ENCODE results near the gene PREX1.

PREX1 gene

GRCh38 chr20:48807051-48807450 is 20.7 kb downstream of the PREX1 start:
- no peak for ATAC-seq
- TF ChIP-seq CSRNP3 (CRISPR knock-in tag; IDR thresholded peaks at IDR 0.05), result no peak
- no peak for TF ChIP-seq ISL1 (CRISPR knock-in tag; IDR thresholded peaks at IDR 0.05)

- ATAC-seq, result no peak
- TF ChIP-seq ARNTL (CRISPR knock-in tag; IDR thresholded peaks at IDR 0.05; ENCODE audit: borderline replicate concordance, low read depth), result no peak
- no peak for TF ChIP-seq ZNF8 (CRISPR knock-in tag; IDR thresholded peaks at IDR 0.05)
- TF ChIP-seq TSHZ2 (CRISPR knock-in tag; IDR thresholded peaks at IDR 0.05), result no peak
- TF ChIP-seq TCF4 (CRISPR knock-in tag; IDR thresholded peaks at IDR 0.05; ENCODE audit: borderline replicate concordance), result no peak
- no peak for TF ChIP-seq POU6F1 (CRISPR knock-in tag; IDR thresholded peaks at IDR 0.05; ENCODE audit: borderline replicate concordance, low read depth)
- TF ChIP-seq ISL1 (CRISPR knock-in tag; IDR thresholded peaks at IDR 0.05), result no peak
- no peak for TF ChIP-seq ZFP3 (CRISPR knock-in tag; IDR thresholded peaks at IDR 0.05)
Observed at GRCh38 chr20:48805716-48806115, 22.1 kb downstream of the PREX1 start.

- ATAC-seq, result no peak
- TF ChIP-seq TOX (CRISPR knock-in tag; IDR thresholded peaks at IDR 0.05; ENCODE audit: borderline replicate concordance) (no peak), TSHZ2 (CRISPR knock-in tag; IDR thresholded peaks at IDR 0.05) (no peak), PPARA (CRISPR knock-in tag; IDR thresholded peaks at IDR 0.05; ENCODE audit: borderline replicate concordance) (no peak), POU6F1 (CRISPR knock-in tag; IDR thresholded peaks at IDR 0.05; ENCODE audit: borderline replicate concordance, low read depth) (no peak), ESRRG (CRISPR knock-in tag; IDR thresholded peaks at IDR 0.05) (no peak), CREB5 (CRISPR knock-in tag; IDR thresholded peaks at IDR 0.05; ENCODE audit: low read depth) (no peak), BACH2 (CRISPR knock-in tag; IDR thresholded peaks at IDR 0.05; ENCODE audit: borderline replicate concordance) (no peak), ZC3H10 (CRISPR knock-in tag; IDR thresholded peaks at IDR 0.05) (no peak), ZNF565 (CRISPR knock-in tag; conservative IDR thresholded peaks at IDR 0.05; ENCODE audit: low read depth) (no peak), OSR1 (CRISPR knock-in tag; IDR thresholded peaks at IDR 0.05) (no peak), ISL1 (CRISPR knock-in tag; IDR thresholded peaks at IDR 0.05) (no peak), ZNF70 (CRISPR knock-in tag; IDR thresholded peaks at IDR 0.05) (no peak)
Observed at GRCh38 chr20:48805286-48805685, 22.5 kb downstream of the PREX1 start.
